Psoas muscle (tissue), 8 donors: ENCODE measurements around the gene CFTR. TPM values are rescaled to one million over a fixed set of nuclear protein-coding genes. Genes with fewer than 3 reads are reported as not detected.

Source experiments
- ATAC-seq, 4 donors: fragments of 200-7000 bp; cut with Tn5 transposase; one replicate each; pipeline ENCODE4 v1.9.1; 2020; ENCODE audit warnings: moderate library complexity in 3 of 4, mild to moderate bottlenecking in 2 of 4
- DNase-seq, 2 donors: peaks; one replicate each; pipeline ENCODE4 v3.0.0-alpha.2; 2020
- H3K27ac ChIP-seq: fragments of 200-600 bp; one replicate; pipeline ENCODE4 v1.8.0; 2022
- H3K27me3 ChIP-seq, 3 donors: fragments of 200-600 bp in 1 of 3; one replicate each; pipeline versions ENCODE4 v1.6.1 to v1.8.0; 2013 to 2022; ENCODE audit warnings: low read length in 2 of 3, mild to moderate bottlenecking in 2 of 3, moderate library complexity in 1 of 3; ENCODE audit not compliant: insufficient read depth in 3 of 3
- H3K36me3 ChIP-seq, 2 donors: fragments of 200-600 bp in 1 of 2; one replicate each; pipeline versions ENCODE4 v1.6.1 to v1.8.0; 2013 to 2022; ENCODE audit warnings: low read depth in 1 of 2, mild to moderate bottlenecking in 1 of 2, moderate library complexity in 1 of 2; ENCODE audit not compliant: insufficient read depth in 1 of 2
- H3K4me1 ChIP-seq: fragments of 200-600 bp; one replicate; pipeline ENCODE4 v1.8.0; 2022
- H3K4me3 ChIP-seq: fragments of 200-600 bp; one replicate; pipeline ENCODE4 v1.8.0; 2022; ENCODE audit warnings: mild to moderate bottlenecking
- H3K9me3 ChIP-seq: fragments of 200-600 bp; one replicate; pipeline ENCODE4 v1.8.0; 2022
- WGBS, 3 donors: extraction: QIAGEN DNeasy Blood & Tissue Kit; methylation state at CpG; one replicate each; pipeline versions ENCODE4 v1.1.6 to v1.1.7; 2013; 5-methylcytosine and 5-hydroxymethylcytosine counted together
- intact Hi-C, 2 donors: fragments of 100-400 bp; cut with DNase I; formaldehyde crosslinking; loops; one replicate each; pipeline versions ENCODE4 v1.11.0 to v1.14.2; 2022
- polyA plus RNA-seq, 3 donors: library from polyadenylated mRNA; stranded (reverse); fragments of 200-250 nt; gene quantifications; one replicate each; pipeline ENCODE4 v1.2.3, GENCODE V29; 2013
- total RNA-seq, 4 donors: library from RNA; stranded (reverse); fragmentation: NEBNext Ultra II Directional in 2 of 4; extraction: Animal tissue kit (Norgen Biotek cat#: 25700) in 2 of 4; gene quantifications; one replicate each; pipeline versions ENCODE4 v1.2.1 to v1.2.4, GENCODE V29; 2021 to 2023
- TF ChIP-seq, protein P1 (sequence below): fragments of 200-600 bp; IDR thresholded peaks from one replicate; pipeline ENCODE4 v1.8.0; 2022; ENCODE audit warnings: antibody characterized with exemption
- donor health status: healthy with polysubstance abuse.
- donor health status: DM: no; HTN: no; CAD: no; lungs with moderate emphysema.
- donor health status: Bipolar disorder and iron deficiency.
- donor health status: healthy.
- donor health status: DM: yes; HTN: yes; CAD: no.
- donor health status: DM: no; HTN: no; CAD: no.
- donor health status: DM: no; HTN: no; CAD: no.
- donor health status: DM: yes; HTN: yes; CAD: no.

The CFTR gene
- total and polyA plus RNA-seq, 7 donors = 0.01 to 0.06 TPM; not detected in 5

DNA sequence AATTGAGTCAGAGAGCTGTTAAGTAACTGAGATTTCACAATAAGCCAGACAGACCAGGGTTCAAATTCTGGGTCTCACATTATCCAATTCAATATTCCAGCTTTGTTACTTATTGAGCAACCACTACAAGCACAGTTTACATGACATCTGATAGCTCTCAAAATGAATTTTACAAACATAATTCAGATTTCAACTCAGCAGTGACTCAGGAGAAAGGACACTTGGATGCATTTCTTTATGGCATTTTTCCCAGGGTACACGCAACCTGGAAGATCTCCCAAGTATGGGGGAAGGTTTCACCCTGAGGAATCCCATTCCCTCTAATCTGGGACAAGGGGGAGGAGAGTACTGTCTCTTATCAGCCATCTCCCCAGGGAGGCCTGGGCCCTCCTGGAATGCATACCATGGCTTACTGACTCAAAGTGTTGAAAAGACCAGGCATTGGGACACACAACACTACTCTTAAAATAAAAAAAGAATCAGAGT is 102.4 kb downstream of the CFTR start:
- H3K27me3 ChIP-seq = no peaks in the 10 kb centered on the region
- H3K36me3 ChIP-seq = no peaks in the 10 kb centered on the region
- no peak overlapping the region for H3K4me3 ChIP-seq
- ATAC-seq = peak; percentile 67 to 91 (median 78)
- H3K27ac ChIP-seq = no peak overlapping the region
- TF ChIP-seq, protein P1, sequence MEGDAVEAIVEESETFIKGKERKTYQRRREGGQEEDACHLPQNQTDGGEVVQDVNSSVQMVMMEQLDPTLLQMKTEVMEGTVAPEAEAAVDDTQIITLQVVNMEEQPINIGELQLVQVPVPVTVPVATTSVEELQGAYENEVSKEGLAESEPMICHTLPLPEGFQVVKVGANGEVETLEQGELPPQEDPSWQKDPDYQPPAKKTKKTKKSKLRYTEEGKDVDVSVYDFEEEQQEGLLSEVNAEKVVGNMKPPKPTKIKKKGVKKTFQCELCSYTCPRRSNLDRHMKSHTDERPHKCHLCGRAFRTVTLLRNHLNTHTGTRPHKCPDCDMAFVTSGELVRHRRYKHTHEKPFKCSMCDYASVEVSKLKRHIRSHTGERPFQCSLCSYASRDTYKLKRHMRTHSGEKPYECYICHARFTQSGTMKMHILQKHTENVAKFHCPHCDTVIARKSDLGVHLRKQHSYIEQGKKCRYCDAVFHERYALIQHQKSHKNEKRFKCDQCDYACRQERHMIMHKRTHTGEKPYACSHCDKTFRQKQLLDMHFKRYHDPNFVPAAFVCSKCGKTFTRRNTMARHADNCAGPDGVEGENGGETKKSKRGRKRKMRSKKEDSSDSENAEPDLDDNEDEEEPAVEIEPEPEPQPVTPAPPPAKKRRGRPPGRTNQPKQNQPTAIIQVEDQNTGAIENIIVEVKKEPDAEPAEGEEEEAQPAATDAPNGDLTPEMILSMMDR = no peak
- 13 to 56% (median 13%) methylated on average over 1 of the region's 1 CpG for WGBS, 3 donors
- no peaks in the 10 kb centered on the region for H3K4me1 ChIP-seq
- H3K9me3 ChIP-seq = no peaks in the 10 kb centered on the region
- intact Hi-C loops = no loop called here
- peak; percentile 50 to 63 for DNase-seq

DNA sequence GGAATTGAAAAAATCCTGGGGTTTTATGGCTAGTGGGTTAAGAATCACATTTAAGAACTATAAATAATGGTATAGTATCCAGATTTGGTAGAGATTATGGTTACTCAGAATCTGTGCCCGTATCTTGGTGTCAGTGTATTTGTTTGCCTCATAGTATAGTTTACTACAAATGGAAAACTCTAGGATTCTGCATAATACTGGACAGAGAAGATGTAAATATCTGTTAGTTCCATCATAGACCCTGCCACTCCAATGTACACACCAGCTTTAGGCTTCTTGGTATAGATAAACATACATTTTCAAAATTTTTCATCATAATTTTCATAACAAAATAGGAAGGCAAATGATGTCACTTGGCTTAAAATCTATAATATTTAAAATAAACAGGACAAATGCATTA is 108.1 kb downstream of the CFTR start:
- ATAC-seq (no peak), DNase-seq (no peak)
- intact Hi-C loops = no loop called here
- H3K36me3 ChIP-seq = no peaks in the 10 kb centered on the region
- WGBS, 3 donors = 82 to 84% (median 83%) methylated on average over 1 of the region's 1 CpG
- H3K9me3 ChIP-seq = no peaks in the 10 kb centered on the region
- H3K27ac ChIP-seq = no peak overlapping the region
- TF ChIP-seq, protein P1 = no peak
- H3K4me1 ChIP-seq = no peaks in the 10 kb centered on the region
- H3K27me3 ChIP-seq = no peaks in the 10 kb centered on the region
- no peak overlapping the region for H3K4me3 ChIP-seq

DNA sequence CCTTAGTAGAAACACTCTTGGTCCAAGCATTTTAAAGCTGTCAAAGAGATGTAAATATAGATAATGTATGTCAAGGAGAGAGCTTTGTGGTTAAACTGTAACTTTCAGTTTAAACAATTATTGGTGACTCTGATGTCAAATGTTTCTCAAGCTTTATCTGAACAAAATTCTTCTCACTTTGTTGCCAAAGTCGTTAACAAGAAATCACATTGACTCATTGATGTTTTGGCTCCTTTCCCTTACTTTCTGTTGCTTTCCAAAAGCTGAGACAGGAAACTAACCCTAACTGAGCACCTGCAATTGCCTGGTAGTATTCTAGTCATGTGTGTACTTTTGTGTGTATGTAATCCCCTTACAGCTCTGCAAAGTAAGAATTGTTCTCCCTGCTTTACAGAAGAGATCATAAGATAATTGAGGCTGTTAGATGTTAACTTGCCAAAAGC is 108.5 kb downstream of the CFTR start:
- no peak for ATAC-seq
- Histone ChIP-seq H3K36me3 (no peaks in the 10 kb centered on the region), H3K4me1 (no peaks in the 10 kb centered on the region), H3K27me3 (no peaks in the 10 kb centered on the region), H3K27ac (no peak overlapping the region), H3K9me3 (no peaks in the 10 kb centered on the region), H3K4me3 (no peak overlapping the region)
- TF ChIP-seq, protein P1 = no peak
- 30 to 46% (median 32%) methylated on average over 1 of the region's 1 CpG for WGBS, 3 donors
- intact Hi-C loops = no loop called here
- no peak for DNase-seq

DNA sequence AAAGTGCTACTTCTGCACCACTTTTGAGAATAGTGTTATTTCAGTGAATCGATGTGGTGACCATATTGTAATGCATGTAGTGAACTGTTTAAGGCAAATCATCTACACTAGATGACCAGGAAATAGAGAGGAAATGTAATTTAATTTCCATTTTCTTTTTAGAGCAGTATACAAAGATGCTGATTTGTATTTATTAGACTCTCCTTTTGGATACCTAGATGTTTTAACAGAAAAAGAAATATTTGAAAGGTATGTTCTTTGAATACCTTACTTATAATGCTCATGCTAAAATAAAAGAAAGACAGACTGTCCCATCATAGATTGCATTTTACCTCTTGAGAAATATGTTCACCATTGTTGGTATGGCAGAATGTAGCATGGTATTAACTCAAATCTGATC is 110.4 kb downstream of the CFTR start:
- H3K9me3 ChIP-seq = no peaks in the 10 kb centered on the region
- H3K36me3 ChIP-seq = no peaks in the 10 kb centered on the region
- H3K27me3 ChIP-seq = no peaks in the 10 kb centered on the region
- 74 to 89% (median 87%) methylated on average over 1 of the region's 1 CpG for WGBS, 3 donors
- intact Hi-C loops = no loop called here
- no peak overlapping the region for H3K27ac ChIP-seq
- H3K4me1 ChIP-seq = no peaks in the 10 kb centered on the region
- H3K4me3 ChIP-seq = no peak overlapping the region
- ATAC-seq = no peak
- DNase-seq = no peak
- TF ChIP-seq, protein P1 = no peak

DNA sequence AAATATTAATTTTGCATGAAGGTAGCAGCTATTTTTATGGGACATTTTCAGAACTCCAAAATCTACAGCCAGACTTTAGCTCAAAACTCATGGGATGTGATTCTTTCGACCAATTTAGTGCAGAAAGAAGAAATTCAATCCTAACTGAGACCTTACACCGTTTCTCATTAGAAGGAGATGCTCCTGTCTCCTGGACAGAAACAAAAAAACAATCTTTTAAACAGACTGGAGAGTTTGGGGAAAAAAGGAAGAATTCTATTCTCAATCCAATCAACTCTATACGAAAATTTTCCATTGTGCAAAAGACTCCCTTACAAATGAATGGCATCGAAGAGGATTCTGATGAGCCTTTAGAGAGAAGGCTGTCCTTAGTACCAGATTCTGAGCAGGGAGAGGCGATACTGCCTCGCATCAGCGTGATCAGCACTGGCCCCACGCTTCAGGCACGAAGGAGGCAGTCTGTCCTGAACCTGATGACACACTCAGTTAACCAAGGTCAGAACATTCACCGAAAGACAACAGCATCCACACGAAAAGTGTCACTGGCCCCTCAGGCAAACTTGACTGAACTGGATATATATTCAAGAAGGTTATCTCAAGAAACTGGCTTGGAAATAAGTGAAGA is 112.3 kb downstream of the CFTR start:
- WGBS, 3 donors = 54 to 59% (median 56%) methylated on average over 11 of the region's 11 CpGs
- ATAC-seq = no peak
- intact Hi-C loops = no loop called here

More for the DNA sequence above, 112.3 kb downstream of the CFTR start:
- Histone ChIP-seq H3K4me1 (no peaks in the 10 kb centered on the region), H3K27me3 (no peaks in the 10 kb centered on the region), H3K9me3 (no peaks in the 10 kb centered on the region), H3K4me3 (no peak overlapping the region), H3K36me3 (no peaks in the 10 kb centered on the region), H3K27ac (no peak overlapping the region)
- no peak for DNase-seq
- TF ChIP-seq, protein P1 = no peak
